DMS114 treated with DMSO at 0.1 percent for 48 hours (cell line): Measurements from ENCODE around the gene PCSK5.

Source experiments
- DNase-seq: peaks from one replicate; lab custom pipeline; 2025; ENCODE audit not compliant: unreplicated experiment; lab: John Stamatoyannopoulos, UW

Gene PCSK5

GRCh38 chr9:75918909-75919308, 28.4 kb downstream of the PCSK5 start:
- DNase-seq = no peak

- DNase-seq = no peak
These were observed 31.1 kb downstream of the PCSK5 start for GRCh38 chr9:75921391-75922127.

- no peak for DNase-seq
These were observed 35.9 kb downstream of the PCSK5 start for GRCh38 chr9:75926385-75926784.

GRCh38 chr9:75927356-75927755, 36.9 kb downstream of the PCSK5 start:
- no peak for DNase-seq

GRCh38 chr9:75930190-75930589, 39.7 kb downstream of the PCSK5 start:
- no peak for DNase-seq

GRCh38 chr9:75930730-75931321, 40.4 kb downstream of the PCSK5 start:
- DNase-seq = no peak

GRCh38 chr9:75933982-75934381, 43.5 kb downstream of the PCSK5 start:
- DNase-seq = no peak

GRCh38 chr9:75935591-75935990, 45.1 kb downstream of the PCSK5 start:
- DNase-seq = no peak

GRCh38 chr9:75937521-75938258, 47.2 kb downstream of the PCSK5 start:
- no peak for DNase-seq

GRCh38 chr9:75938946-75939345, 48.5 kb downstream of the PCSK5 start:
- DNase-seq = no peak

GRCh38 chr9:75939536-75940111, 49.2 kb downstream of the PCSK5 start:
- no peak for DNase-seq

- DNase-seq = no peak
These were observed 50.6 kb downstream of the PCSK5 start for GRCh38 chr9:75941066-75941465.

- no peak for DNase-seq
These were observed 51.3 kb downstream of the PCSK5 start for GRCh38 chr9:75941577-75942311.

GRCh38 chr9:75946766-75947165, 56.3 kb downstream of the PCSK5 start:
- DNase-seq = no peak

- DNase-seq = no peak
These were observed 56.8 kb downstream of the PCSK5 start for GRCh38 chr9:75947233-75947632.

GRCh38 chr9:75950998-75951397, 60.5 kb downstream of the PCSK5 start:
- DNase-seq = no peak

GRCh38 chr9:75953218-75953617, 62.7 kb downstream of the PCSK5 start:
- no peak for DNase-seq

GRCh38 chr9:75956161-75956560, 65.7 kb downstream of the PCSK5 start:
- no peak for DNase-seq

- no peak for DNase-seq
These were observed 66.6 kb downstream of the PCSK5 start for GRCh38 chr9:75957116-75957515.

- DNase-seq = no peak
These were observed 67.8 kb downstream of the PCSK5 start for GRCh38 chr9:75958226-75958625.

GRCh38 chr9:75960551-75960950, 70.1 kb downstream of the PCSK5 start:
- DNase-seq = no peak
